PFSK-1 (cell line): ENCODE results near the gene DOK4.

Experiments used
- FOXP2 ChIP-seq: optimal IDR thresholded peaks from 2 replicates; pipeline ENCODE3; 2011; ENCODE audit warnings: borderline replicate concordance, control low read depth, inconsistent platforms; ENCODE audit not compliant: insufficient read depth; ENCODE audit errors: extremely low read length, extremely low read depth
- POLR2AphosphoS5 ChIP-seq: IDR thresholded peaks from 2 replicates; pipeline ENCODE4 v1.6.1; 2012; ENCODE audit warnings: low read depth, mild to moderate bottlenecking, control low read depth, low read length, moderate library complexity
- REST ChIP-seq, 2 experiments: IDR thresholded peaks; 2 replicates each; pipeline versions ENCODE4 v1.6.1 to v1.8.0; 2011 to 2012; ENCODE audit warnings: low read depth in 2 of 2, low read length in 2 of 2, control low read depth in 1 of 2, inconsistent platforms in 1 of 2, mild to moderate bottlenecking in 1 of 2, moderate library complexity in 1 of 2; ENCODE audit not compliant: insufficient read depth in 1 of 2
- SIN3A ChIP-seq: IDR thresholded peaks from 2 replicates; pipeline ENCODE4 v1.6.1; 2012; ENCODE audit warnings: mild to moderate bottlenecking, low read length, moderate library complexity, borderline replicate concordance; ENCODE audit not compliant: insufficient read depth
- TAF1 ChIP-seq: IDR thresholded peaks from 2 replicates; pipeline ENCODE4 v1.6.1; 2012; ENCODE audit warnings: low read length, control low read depth, borderline replicate concordance; ENCODE audit not compliant: insufficient read depth

DOK4 gene

GRCh38 chr16:57514371-57514770 lies 28.1 kb upstream of the DOK4 start:
- TF ChIP-seq SIN3A (no peak), FOXP2 (no peak), POLR2AphosphoS5 (no peak), TAF1 (no peak), REST (IDR thresholded peaks at IDR 0.05; ENCODE audit: insufficient read depth in 1 of 2, low read depth in 2 of 2, low read length in 2 of 2) (no peak)

- no peak for TF ChIP-seq FOXP2
These were observed 27.2 kb upstream of the DOK4 start for GRCh38 chr16:57513371-57514102.

- no peak for TF ChIP-seq POLR2AphosphoS5
- no peak for TF ChIP-seq SIN3A
- no peak for TF ChIP-seq FOXP2
- no peak for TF ChIP-seq TAF1
- no peak for TF ChIP-seq REST (IDR thresholded peaks at IDR 0.05; ENCODE audit: insufficient read depth in 1 of 2, low read depth in 2 of 2, low read length in 2 of 2)
These were observed 26.2 kb upstream of the DOK4 start for GRCh38 chr16:57512296-57513001.

- TF ChIP-seq TAF1 (no peak), POLR2AphosphoS5 (no peak), FOXP2 (no peak), SIN3A (no peak), REST (IDR thresholded peaks at IDR 0.05; ENCODE audit: insufficient read depth in 1 of 2, low read depth in 2 of 2, low read length in 2 of 2) (no peak)
These were observed 24.0 kb upstream of the DOK4 start for GRCh38 chr16:57510016-57510871.

GRCh38 chr16:57509231-57509923 lies 23.1 kb upstream of the DOK4 start:
- no peak for TF ChIP-seq TAF1
